GM18517 (cell line): ENCODE measurements around the gene TMC1.
"Not testable (repeated sequence)": the region's sequence is repeated elsewhere in the genome, so short reads cannot be mapped to it uniquely, and the experiment has no call there.

Experiments
- ATAC-seq: cut with Tn5 transposase; IDR thresholded peaks from one replicate; pipeline ENCODE4 v1.9.1; 2021; ENCODE audit warnings: mild to moderate bottlenecking, moderate library complexity; ENCODE audit not compliant: unreplicated experiment

Gene TMC1

GRCh38 chr9:72856972-72857623 lies 335.7 kb downstream of the TMC1 start:
- ATAC-seq, result peak; percentile 58

DNA sequence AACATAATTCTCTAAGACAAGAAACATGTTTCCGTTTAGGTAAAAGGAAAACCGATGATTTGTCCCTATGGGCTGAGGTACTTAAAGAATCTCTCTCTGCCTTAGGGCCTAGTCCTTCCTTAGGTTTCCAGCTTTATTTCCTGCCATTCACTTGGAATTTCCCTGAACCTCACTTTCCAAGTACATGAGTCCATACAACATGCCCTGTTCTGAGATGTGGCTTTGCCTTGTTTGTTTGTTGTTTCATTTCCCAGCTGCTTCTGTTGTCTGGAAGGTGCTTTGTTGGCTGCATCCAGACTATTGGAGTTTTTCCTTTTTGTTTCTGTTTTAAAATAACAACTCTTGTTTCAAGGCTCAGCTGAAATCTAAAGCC lies 336.2 kb downstream of the TMC1 start:
- ATAC-seq, result no peak

DNA sequence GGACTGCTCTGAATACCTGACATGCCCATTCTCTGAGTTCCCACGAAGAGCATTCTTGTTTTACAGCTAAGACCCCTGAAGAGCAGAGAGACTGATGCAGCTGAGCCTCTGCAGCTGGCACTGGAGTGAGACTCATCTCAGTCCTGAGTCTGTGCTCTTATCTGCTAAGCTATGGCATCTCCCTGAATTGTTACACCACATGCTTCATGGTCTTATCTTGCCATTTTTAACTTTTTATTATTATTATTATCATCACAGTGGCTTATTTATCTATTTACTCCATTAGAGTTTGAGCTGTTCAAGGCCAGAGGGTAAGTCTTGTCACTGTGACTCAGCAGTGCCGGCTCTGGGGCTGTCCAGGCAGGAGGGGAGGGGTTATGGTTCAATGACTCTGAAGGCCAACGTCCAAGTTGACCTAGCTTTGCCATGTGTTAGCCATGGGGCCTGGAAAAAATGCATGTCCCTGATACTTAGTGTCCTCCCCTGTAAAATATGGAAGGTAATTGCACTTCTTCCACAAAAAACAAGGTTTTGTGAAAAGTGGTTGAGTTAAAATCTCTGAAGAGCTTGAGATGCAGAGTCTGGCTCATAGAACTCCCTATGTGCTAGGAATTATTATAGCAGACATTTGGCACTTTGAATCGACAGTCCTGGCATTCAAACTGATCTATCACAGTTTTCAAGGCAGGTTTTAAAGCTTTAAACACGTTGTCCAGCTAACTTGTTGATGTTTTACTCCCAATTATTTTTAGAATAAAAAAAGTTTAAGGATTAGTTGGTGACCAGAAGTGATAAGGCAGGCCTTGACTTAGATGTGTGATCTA lies 336.9 kb downstream of the TMC1 start:
- ATAC-seq, result no peak

GRCh38 chr9:72862788-72863187 lies 341.4 kb downstream of the TMC1 start:
- ATAC-seq, result not testable (repeated sequence)

DNA sequence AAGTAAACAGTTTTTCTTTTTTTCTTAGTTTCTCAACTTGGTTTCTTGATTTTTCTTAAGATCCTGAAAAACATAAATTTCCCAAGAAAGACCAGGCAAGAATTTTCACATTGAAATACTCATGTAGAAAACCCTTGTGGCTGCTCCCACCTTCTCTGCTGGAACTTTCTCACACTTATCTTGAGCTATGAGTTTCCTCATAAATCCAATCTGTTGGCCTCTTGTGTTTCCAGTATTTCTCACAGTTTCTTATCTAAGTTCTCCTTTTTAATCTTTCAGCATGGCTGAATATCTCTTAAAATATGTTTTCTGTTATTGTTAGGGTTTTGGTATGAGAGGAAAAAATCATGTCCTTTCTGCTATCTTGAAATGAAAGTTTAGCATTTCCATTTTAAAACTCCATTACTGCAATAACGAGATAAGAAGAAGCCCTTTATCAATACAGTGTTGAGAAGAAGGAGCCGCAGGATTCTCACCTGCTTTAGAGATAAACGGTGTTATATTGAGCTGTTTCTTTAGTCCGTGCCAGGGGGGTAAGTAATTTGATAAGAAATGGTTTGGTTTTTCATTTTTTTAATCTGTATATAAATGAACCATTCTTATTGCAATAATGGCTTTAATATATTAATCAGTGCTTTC lies 342.2 kb downstream of the TMC1 start:
- ATAC-seq, result no peak

- no peak for ATAC-seq
Measured at GRCh38 chr9:72864327-72864726, 342.9 kb downstream of the TMC1 start.

GRCh38 chr9:72871685-72872084 lies 350.3 kb downstream of the TMC1 start:
- ATAC-seq, result no peak

GRCh38 chr9:72872718-72873117 lies 351.3 kb downstream of the TMC1 start:
- no peak for ATAC-seq

- no peak for ATAC-seq
Measured at GRCh38 chr9:72873456-72873855, 352.0 kb downstream of the TMC1 start.

GRCh38 chr9:72874344-72874743 lies 352.9 kb downstream of the TMC1 start:
- no peak for ATAC-seq

DNA sequence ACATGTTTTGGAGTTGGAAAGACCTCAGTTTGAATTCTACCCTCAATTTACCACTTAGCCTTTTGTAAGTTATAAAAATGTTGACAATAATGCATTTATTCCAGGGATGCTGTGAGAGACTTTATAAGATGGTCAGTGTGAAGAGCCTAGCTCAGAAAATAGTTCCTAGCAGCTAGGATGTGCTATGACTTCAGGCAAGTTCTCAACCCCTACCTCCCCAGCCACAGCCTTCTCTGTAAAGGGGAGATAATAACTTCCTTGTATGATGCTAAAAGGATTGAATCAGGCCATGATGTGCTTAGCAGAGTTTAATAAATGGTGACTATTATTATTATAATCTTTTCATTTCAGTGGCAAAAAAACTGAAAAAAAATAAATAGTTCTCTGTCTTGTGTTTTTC lies 353.8 kb downstream of the TMC1 start:
- ATAC-seq, result no peak

DNA sequence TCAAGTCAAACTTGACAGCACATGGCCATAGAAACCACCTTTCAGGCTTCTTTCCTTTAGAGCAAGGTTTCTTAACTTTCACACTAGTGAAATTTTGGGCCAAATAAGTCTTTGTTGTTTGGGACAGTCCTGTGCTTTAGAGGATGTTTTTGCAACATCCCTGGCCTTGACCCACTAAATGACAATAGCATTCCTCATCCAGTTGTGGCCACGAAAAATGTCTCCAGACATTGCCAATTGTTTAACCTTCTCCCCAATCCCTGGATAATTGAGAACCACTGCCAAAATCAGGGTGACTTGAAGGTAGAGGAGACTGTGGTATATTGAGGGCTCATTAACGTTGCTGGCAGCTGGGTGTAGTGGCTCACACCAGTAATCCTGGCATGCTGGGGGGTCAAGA lies 359.4 kb downstream of the TMC1 start:
- ATAC-seq, result no peak

DNA sequence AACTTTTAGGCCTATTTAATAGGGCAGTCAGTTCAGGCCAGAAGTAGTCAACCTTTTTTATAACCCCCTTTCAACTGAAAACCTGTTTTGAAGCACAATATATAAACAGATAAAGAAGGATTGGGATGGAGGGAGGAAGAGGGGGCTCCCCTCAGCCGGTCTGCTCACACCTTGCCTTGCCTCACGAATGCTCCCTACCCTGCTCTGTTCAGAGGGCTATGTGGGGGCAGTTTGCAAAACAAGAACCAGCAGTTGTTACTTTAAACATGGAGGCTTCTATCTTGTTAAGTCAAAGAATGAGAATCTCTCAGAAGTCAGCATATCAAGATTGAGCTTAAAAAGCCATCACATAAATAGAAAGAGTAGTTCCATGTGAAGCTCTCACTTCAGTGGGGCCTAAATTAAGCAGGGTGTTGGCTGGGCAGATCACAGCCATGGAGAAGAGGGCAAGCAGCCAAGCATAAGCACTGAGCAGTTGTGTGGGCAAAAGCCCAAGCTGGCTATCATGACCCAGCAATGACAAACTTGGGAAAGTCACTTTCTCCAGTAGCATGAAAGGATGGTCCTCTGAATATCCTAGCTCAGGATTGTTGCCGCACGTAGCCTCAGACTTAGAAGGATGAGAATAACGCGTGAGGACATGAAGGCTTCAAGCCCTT lies 360.8 kb downstream of the TMC1 start:
- no peak for ATAC-seq

DNA sequence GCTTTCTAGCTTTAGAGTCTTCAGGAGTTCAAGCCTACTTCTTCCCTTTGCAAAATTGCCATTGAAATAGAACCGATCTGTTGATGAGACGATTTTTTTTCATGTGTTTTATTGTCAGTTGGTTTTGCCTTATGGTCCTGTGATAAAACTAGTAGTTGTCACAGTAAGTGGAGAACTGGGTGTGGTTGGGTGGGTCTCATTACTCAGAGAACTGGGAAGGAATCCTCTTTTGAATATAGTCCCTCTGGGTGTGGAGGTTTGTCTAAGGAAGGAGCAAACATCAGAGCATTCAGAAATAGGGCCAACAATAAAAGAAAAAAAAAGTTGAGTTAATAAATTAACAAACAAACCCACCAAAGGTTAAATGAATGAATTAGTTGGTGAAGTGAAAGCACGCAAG lies 362.5 kb downstream of the TMC1 start:
- ATAC-seq, result no peak

DNA sequence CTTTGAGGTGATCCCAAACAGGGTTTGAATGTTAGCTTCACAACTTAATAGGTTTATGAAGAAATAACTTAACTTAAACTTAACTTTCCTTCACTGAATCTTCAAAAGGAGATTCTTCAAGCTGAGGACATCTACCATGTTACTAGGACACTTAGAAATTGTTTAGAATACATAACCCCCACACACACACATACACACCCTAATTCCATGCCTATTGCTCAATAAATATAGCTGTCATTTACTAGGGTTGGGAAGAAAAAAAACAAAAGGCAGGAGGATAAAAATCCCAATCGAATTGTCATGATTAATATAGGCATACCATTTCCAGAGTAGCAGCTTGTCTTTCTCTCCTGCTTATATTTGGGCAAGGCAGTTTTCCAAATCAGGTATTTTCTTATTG lies 363.1 kb downstream of the TMC1 start:
- ATAC-seq, result no peak
